CD14-positive monocyte (primary cell): ENCODE results near the gene IKZF1. TPM values are rescaled to one million over a fixed set of nuclear protein-coding genes. Genes with fewer than 3 reads are reported as not detected.

Experiments
- DNase-seq, 3 donors: peaks; one replicate each; pipeline ENCODE4 v3.0.0-alpha.2; 2011 to 2022
- H2AFZ ChIP-seq: 2 replicates; pipeline ENCODE4 v1.6.0; 2012; ENCODE audit warnings: mild to moderate bottlenecking, low read depth, low read length, inconsistent platforms; ENCODE audit not compliant: insufficient read depth, poor library complexity, severe bottlenecking
- H3K27ac ChIP-seq, 2 donors: 1 replicate in 1 of 2; 2 replicates in 1 of 2; pipeline ENCODE4 v1.5.1; 2012 to 2013; ENCODE audit warnings: low read length in 2 of 2, control low read depth in 1 of 2, inconsistent platforms in 1 of 2, low read depth in 1 of 2, mild to moderate bottlenecking in 1 of 2
- H3K27me3 ChIP-seq, 2 donors: one replicate each; pipeline versions ENCODE4 v1.6.0 to v1.6.1; 2011 to 2013; ENCODE audit warnings: low read length in 2 of 2; ENCODE audit not compliant: control insufficient read depth in 2 of 2, insufficient read depth in 2 of 2
- H3K36me3 ChIP-seq, 2 donors: replicated peaks in 1 of 2; 1 replicate in 1 of 2; 2 replicates in 1 of 2; pipeline versions ENCODE4 v1.5.1 to v1.6.1; 2012 to 2013; ENCODE audit warnings: low read length in 2 of 2, control low read depth in 1 of 2, inconsistent platforms in 1 of 2, mild to moderate bottlenecking in 1 of 2; ENCODE audit not compliant: insufficient read depth in 2 of 2, control insufficient read depth in 1 of 2
- H3K4me1 ChIP-seq, 2 donors: 1 replicate in 1 of 2; 2 replicates in 1 of 2; pipeline versions ENCODE4 v1.5.1 to v1.6.1; 2012 to 2013; ENCODE audit warnings: low read length in 2 of 2, control low read depth in 1 of 2, inconsistent platforms in 1 of 2, mild to moderate bottlenecking in 1 of 2, moderate library complexity in 1 of 2; ENCODE audit not compliant: insufficient read depth in 2 of 2, control insufficient read depth in 1 of 2
- H3K4me2 ChIP-seq: replicated peaks from 2 replicates; pipeline ENCODE3; 2012; ENCODE audit warnings: low read length, moderate library complexity, mild to moderate bottlenecking; ENCODE audit not compliant: poor library complexity, severe bottlenecking; ENCODE audit errors: extremely low read depth
- H3K4me3 ChIP-seq, 3 experiments: fragments of 200-600 bp in 1 of 3; sonication (generic) in 1 of 3; replicated peaks in 1 of 3; 1 replicate in 2 of 3; 2 replicates in 1 of 3; pipeline ENCODE4 v1.5.1; 2011 to 2013; ENCODE audit warnings: low read length in 3 of 3, mild to moderate bottlenecking in 3 of 3, control low read depth in 2 of 3, low read depth in 2 of 3, inconsistent platforms in 1 of 3, moderate library complexity in 1 of 3
- H3K79me2 ChIP-seq: 2 replicates; pipeline ENCODE4 v1.6.0; 2012; ENCODE audit warnings: mild to moderate bottlenecking, control low read depth, inconsistent platforms, low read length, moderate library complexity; ENCODE audit not compliant: insufficient read depth
- H3K9ac ChIP-seq: 2 replicates; pipeline ENCODE4 v1.6.0; 2017; ENCODE audit warnings: low read length, mild to moderate bottlenecking; ENCODE audit not compliant: insufficient read depth, poor library complexity, severe bottlenecking
- H3K9me3 ChIP-seq, 2 donors: replicated peaks in 1 of 2; 1 replicate in 1 of 2; 2 replicates in 1 of 2; pipeline versions ENCODE4 v1.5.1 to v1.6.1; 2012 to 2013; ENCODE audit warnings: low read length in 2 of 2, control low read depth in 1 of 2; ENCODE audit not compliant: control insufficient read depth in 1 of 2, insufficient read depth in 1 of 2
- H4K20me1 ChIP-seq: 2 replicates; pipeline ENCODE4 v1.6.0; 2012; ENCODE audit warnings: mild to moderate bottlenecking, low read length, control low read depth, moderate library complexity; ENCODE audit not compliant: insufficient read depth
- H3K27ac Mint-ChIP-seq, 7 donors: one replicate each; pipeline ENCODE4 v1.8.0; 2020; ENCODE audit warnings: mild to moderate bottlenecking in 7 of 7, mixed read lengths in 7 of 7, moderate library complexity in 6 of 7, inconsistent platforms in 2 of 7
- H3K27me3 Mint-ChIP-seq, 3 donors: one replicate each; pipeline ENCODE4 v1.8.0; 2021 to 2022; ENCODE audit warnings: low read depth in 3 of 3, mild to moderate bottlenecking in 3 of 3, mixed read lengths in 3 of 3, moderate library complexity in 3 of 3, inconsistent platforms in 1 of 3
- H3K36me3 Mint-ChIP-seq, 2 donors: one replicate each; pipeline ENCODE4 v1.8.0; 2020; ENCODE audit warnings: mixed read lengths in 2 of 2, inconsistent platforms in 1 of 2, mild to moderate bottlenecking in 1 of 2
- H3K4me1 Mint-ChIP-seq: one replicate; pipeline ENCODE4 v1.8.0; 2020; ENCODE audit warnings: mild to moderate bottlenecking, mixed read lengths
- H3K4me3 Mint-ChIP-seq, 2 donors: one replicate each; pipeline ENCODE4 v1.8.0; 2020; ENCODE audit warnings: mild to moderate bottlenecking in 2 of 2, mixed read lengths in 2 of 2, moderate library complexity in 1 of 2
- H3K9me3 Mint-ChIP-seq, 7 donors: one replicate each; pipeline ENCODE4 v1.8.0; 2020 to 2022; ENCODE audit warnings: mixed read lengths in 7 of 7, mild to moderate bottlenecking in 6 of 7, moderate library complexity in 6 of 7, inconsistent platforms in 2 of 7
- CTCF ChIP-seq: fragments of 200-600 bp; IDR thresholded peaks from one replicate; pipeline ENCODE4 v1.8.0; 2022; ENCODE audit warnings: antibody characterized with exemption, mild to moderate bottlenecking
- WGBS: methylation state at CpG from one replicate; pipeline ENCODE4 v1.1.5; 2013; ENCODE audit warnings: missing lambda C conversion rate; ENCODE audit not compliant: insufficient coverage; 5-methylcytosine and 5-hydroxymethylcytosine counted together
- intact Hi-C, 2 donors: fragments of 100-400 bp; cut with micrococcal nuclease; formaldehyde crosslinking; loops; one replicate each; pipeline versions ENCODE4 v1.15.0 to v1.15.1; 2023
- polyA plus RNA-seq, 3 donors: library from polyadenylated mRNA; depleted of rRNA in 1 of 3; unstranded in 2 of 3; stranded (reverse) in 1 of 3; fragments of 300-500 nt in 2 of 3; fragments of >200 nt in 1 of 3; fragmentation: Illumina TruSeq in 2 of 3; gene quantifications; 1 replicate in 2 of 3; 2 replicates in 1 of 3; pipeline ENCODE4 v1.2.3, GENCODE V29; 2012 to 2021

IKZF1 gene
- polyA plus RNA-seq, 3 donors, result 38.4 to 130 (median 80.2) TPM

DNA sequence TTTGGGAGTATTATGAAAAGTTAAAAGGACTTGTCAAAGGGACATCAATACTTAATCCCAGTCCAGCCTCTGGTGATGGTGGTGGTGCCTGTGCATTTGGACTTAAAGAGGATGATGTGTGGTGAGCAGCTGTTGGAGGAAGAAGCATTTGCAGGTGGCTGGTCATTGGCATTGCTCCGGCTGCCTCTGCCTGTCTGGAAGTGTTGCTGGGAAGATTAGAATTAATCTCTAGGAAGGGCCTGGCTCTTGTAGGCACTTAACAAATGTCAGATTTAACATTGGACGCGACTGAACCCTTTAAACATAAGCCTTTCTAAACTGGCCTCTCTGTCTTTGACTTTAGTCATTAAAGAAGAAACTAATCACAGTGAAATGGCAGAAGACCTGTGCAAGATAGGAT, 86.9 kb downstream of the IKZF1 start:
- peak overlapping the region in 1 of 2 donors; percentile 71 for H3K27ac ChIP-seq
- peaks cover 98% of the 10 kb centered on the region for H3K79me2 ChIP-seq
- peaks cover 82 to 90% of the 10 kb centered on the region in 2 donors for H3K36me3 ChIP-seq
- no peak for DNase-seq
- H3K4me2 ChIP-seq, result no peak overlapping the region
- Mint-ChIP-seq H3K27me3 (peaks cover 0 to 4% (median 0%) of the 10 kb centered on the region in 3 donors), H3K9me3 (peaks cover 0 to 3% (median 0%) of the 10 kb centered on the region in 7 donors), H3K4me1 (peaks cover 40% of the 10 kb centered on the region), H3K4me3 (no peak overlapping the region), H3K27ac (peak overlapping the region in 5 of 7 donors; percentile 7 to 63 (median 18)), H3K36me3 (peaks cover 81 to 93% of the 10 kb centered on the region in 2 donors)
- H3K27me3 ChIP-seq, result no peaks in the 10 kb centered on the region
- peaks cover 90% of the 10 kb centered on the region for H4K20me1 ChIP-seq
- intact Hi-C loops, result no loop called here
- H2AFZ ChIP-seq, result no peak overlapping the region
- WGBS, result 100% methylated on average over 1 of the region's 3 CpGs
- no peak overlapping the region for H3K9ac ChIP-seq
- no peaks in the 10 kb centered on the region for H3K9me3 ChIP-seq
- H3K4me1 ChIP-seq, result peaks cover 27 to 36% of the 10 kb centered on the region in 2 donors
- no peak for TF ChIP-seq CTCF
- no peak overlapping the region for H3K4me3 ChIP-seq

DNA sequence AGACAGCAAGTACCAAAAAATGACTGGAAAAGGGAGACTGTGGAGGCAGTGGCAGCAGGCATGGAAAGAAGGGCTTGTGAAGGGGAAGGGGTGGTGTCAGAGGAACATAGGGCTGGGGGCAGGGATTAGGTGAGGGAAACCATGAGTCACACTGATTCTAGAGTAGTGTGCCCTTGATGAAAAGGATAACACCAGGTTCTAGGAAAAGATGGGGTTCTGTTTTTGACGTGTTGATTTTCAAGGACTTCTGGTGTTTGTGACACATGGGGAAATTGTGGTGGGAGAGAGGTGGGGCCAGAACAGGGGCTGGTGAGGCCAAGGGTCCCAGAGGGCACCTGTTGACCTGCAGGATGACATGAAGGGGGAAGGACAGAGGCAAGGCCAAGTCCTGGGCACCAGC, 88.6 kb downstream of the IKZF1 start:
- Histone ChIP-seq H3K4me2 (no peak overlapping the region), H2AFZ (no peak overlapping the region), H3K4me1 (peaks cover 27 to 36% of the 10 kb centered on the region in 2 donors), H3K9ac (peak overlapping the region; percentile 23), H3K27ac (peak overlapping the region; percentile 49 to 71), H3K9me3 (no peaks in the 10 kb centered on the region), H3K79me2 (peaks cover 99% of the 10 kb centered on the region), H4K20me1 (peaks cover 91% of the 10 kb centered on the region), H3K36me3 (peaks cover 83 to 91% of the 10 kb centered on the region in 2 donors), H3K27me3 (no peaks in the 10 kb centered on the region), H3K4me3 (no peak overlapping the region)
- Mint-ChIP-seq H3K4me1 (peaks cover 44% of the 10 kb centered on the region), H3K27ac (peak overlapping the region; percentile 75 to 95 (median 89)), H3K9me3 (peaks cover 0 to 3% (median 0%) of the 10 kb centered on the region in 7 donors), H3K27me3 (peaks cover 0 to 4% (median 0%) of the 10 kb centered on the region in 3 donors), H3K36me3 (peaks cover 82 to 95% of the 10 kb centered on the region in 2 donors), H3K4me3 (peak overlapping the region in 1 of 2 donors; percentile 38)
- WGBS, result 23% methylated on average over 1 of the region's 1 CpG
- DNase-seq, result no peak
- TF ChIP-seq CTCF, result no peak
- intact Hi-C loops, result no loop called here
